Fibroblast of villous mesenchyme (primary cell): Measurements from ENCODE around the gene KDM8. TPM values are rescaled to one million over a fixed set of nuclear protein-coding genes. Genes with fewer than 3 reads are reported as not detected.

Experiments used
- DNase-seq: peaks from one replicate; pipeline ENCODE4 v3.0.0-alpha.2; 2010; ENCODE audit warnings: low read depth
- H3K4me3 ChIP-seq: 2 replicates; pipeline ENCODE4 v1.5.1; 2011; ENCODE audit warnings: low read depth, mild to moderate bottlenecking, low read length
- CTCF ChIP-seq: IDR thresholded peaks from 2 replicates; pipeline ENCODE4 v1.5.1; 2012; ENCODE audit warnings: low read depth, mild to moderate bottlenecking, low read length; ENCODE audit not compliant: insufficient read depth
- total RNA-seq: library from RNA; depleted of rRNA; stranded (reverse); fragments of >200 nt; gene quantifications from 2 replicates; pipeline ENCODE4 v1.2.3, GENCODE V29; 2012

KDM8 gene
- total RNA-seq, 1 donor, result 3.9 TPM

- H3K4me3 ChIP-seq, result no peak overlapping the region
- TF ChIP-seq CTCF, result no peak
- no peak for DNase-seq
These were observed 20.4 kb downstream of the KDM8 start for GRCh38 chr16:27223701-27224100.

GRCh38 chr16:27224271-27224737 lies 21.0 kb downstream of the KDM8 start:
- DNase-seq, result no peak
- no peak overlapping the region for H3K4me3 ChIP-seq
- TF ChIP-seq CTCF, result no peak

- DNase-seq, result no peak
- H3K4me3 ChIP-seq, result no peak overlapping the region
These were observed 21.5 kb downstream of the KDM8 start for GRCh38 chr16:27224741-27225300.

GRCh38 chr16:27225536-27226360 lies 22.4 kb downstream of the KDM8 start:
- DNase-seq, result no peak
- no peak overlapping the region for H3K4me3 ChIP-seq
- no peak for TF ChIP-seq CTCF

More at GRCh38 chr16:27224741-27225300, 21.5 kb downstream of the KDM8 start:
- TF ChIP-seq CTCF, result no peak

GRCh38 chr16:27226476-27226875 lies 23.1 kb downstream of the KDM8 start:
- DNase-seq, result no peak
- TF ChIP-seq CTCF, result no peak
- H3K4me3 ChIP-seq, result no peak overlapping the region

- DNase-seq, result no peak
- H3K4me3 ChIP-seq, result no peak overlapping the region
- TF ChIP-seq CTCF, result no peak
These were observed 23.8 kb downstream of the KDM8 start for GRCh38 chr16:27226976-27227705.
